ENCODE data around the gene CLSTN3. TPM values are rescaled to one million over a fixed set of nuclear protein-coding genes. Genes with fewer than 3 reads are reported as not detected.

Gene CLSTN3
- total and polyA plus RNA-seq, 2 of the 8 experiments (the other 6 are each of a cell fraction or from before 2014, with no cell fraction given), result 20.4 to 26.3 TPM

GRCh38 chr12:7145671-7146070 lies 15.5 kb downstream of the CLSTN3 start (continued):
- TF ChIP-seq MAFK (IDR thresholded peaks at IDR 0.05; ENCODE audit: low read depth, low read length) (no peak), TEAD4 (IDR thresholded peaks at IDR 0.05; ENCODE audit: low read depth, low read length) (no peak), POU5F1 (IDR thresholded peaks at IDR 0.05; ENCODE audit: low read depth, low read length) (no peak), RXRA (IDR thresholded peaks at IDR 0.05; ENCODE audit: insufficient read depth, low read depth, low read length) (no peak), CTBP2 (IDR thresholded peaks at IDR 0.05; ENCODE audit: borderline replicate concordance, insufficient read depth, insufficient read length, low read length) (no peak), KDM5A (IDR thresholded peaks at IDR 0.05; ENCODE audit: low read length) (no peak), BRCA1 (IDR thresholded peaks at IDR 0.05; ENCODE audit: low read depth, low read length) (no peak)
